Measurements from ENCODE around the gene GRM7. TPM values are rescaled to one million over a fixed set of nuclear protein-coding genes. Genes with fewer than 3 reads are reported as not detected.

The GRM7 gene
- total and polyA plus RNA-seq, 2 donors (not counting 1 experiment from before 2014, with no cell fraction given) = not detected

- H3K27me3 Mint-ChIP-seq = no peaks in the 10 kb centered on the region
- no peak overlapping the region for H3K4me3 Mint-ChIP-seq
- no peak overlapping the region for H3K4me3 ChIP-seq (ENCODE audit: control extremely low read depth in 1 of 5, extremely low read depth in 1 of 5, insufficient read depth in 1 of 5, low read depth in 2 of 5, low read length in 4 of 5)
- no peaks in the 10 kb centered on the region for H4K20me1 ChIP-seq (ENCODE audit: control insufficient read depth, insufficient read depth, low read length, poor library complexity, severe bottlenecking)
- no peaks in the 10 kb centered on the region for H3K4me1 Mint-ChIP-seq
- no peak overlapping the region for H3K9ac ChIP-seq (ENCODE audit: low read length)
- no peak for DNase-seq
- H3K79me2 ChIP-seq (ENCODE audit: control insufficient read depth, insufficient read depth, low read length) = no peaks in the 10 kb centered on the region
- 79% methylated on average over 2 of the region's 4 CpGs for WGBS (ENCODE audit: insufficient coverage)
- H3K27ac Mint-ChIP-seq = no peak overlapping the region
- ChIA-PET CTCF (interaction anchor here (0.7 kb wide), 2 partner anchors 16 to 584 kb away, joined by 3 read pairs; no protein-coding TSS in a partner anchor), POLR2A (no interaction called here)
- no peak overlapping the region for H3K27ac ChIP-seq (ENCODE audit: low read length in 2 of 2)
- H2AFZ ChIP-seq (ENCODE audit: insufficient read depth, low read depth, low read length, poor library complexity, severe bottlenecking) = no peak overlapping the region
- intact Hi-C loops (cut with micrococcal nuclease) = no loop called here
- no peaks in the 10 kb centered on the region for H3K27me3 ChIP-seq (replicated peaks in 1 of 4; ENCODE audit: control extremely low read depth in 1 of 4, control insufficient read depth in 3 of 4, insufficient read depth in 4 of 4, low read length in 3 of 4)
- TF ChIP-seq CTCF (IDR thresholded peaks at IDR 0.05) = no peak
- TF ChIP-seq EZH2 (IDR thresholded peaks at IDR 0.05; ENCODE audit: borderline replicate concordance, insufficient read depth, low read depth, low read length, poor library complexity, severe bottlenecking) = no peak
- H3K4me1 ChIP-seq (ENCODE audit: control insufficient read depth in 2 of 2, insufficient read depth in 2 of 2, low read length in 2 of 2) = no peaks in the 10 kb centered on the region
- ATAC-seq (ENCODE audit: low read depth) = no peak
- no peaks in the 10 kb centered on the region for H3K9me3 ChIP-seq (ENCODE audit: control extremely low read depth in 1 of 3, control insufficient read depth in 2 of 3, insufficient read depth in 1 of 3, low read length in 2 of 3)
- H3K4me2 ChIP-seq (replicated peaks; ENCODE audit: low read depth, low read length, poor library complexity, severe bottlenecking) = no peak overlapping the region
- peaks cover 1% of the 10 kb centered on the region for H3K9me3 Mint-ChIP-seq (ENCODE audit: insufficient read depth)
- H3K36me3 ChIP-seq (replicated peaks in 1 of 2; ENCODE audit: control extremely low read depth in 1 of 2, control insufficient read depth in 1 of 2, extremely low read depth in 1 of 2, insufficient read depth in 2 of 2, low read length in 1 of 2) = no peaks in the 10 kb centered on the region
These were observed 549.9 kb downstream of the GRM7 start for GRCh38 chr3:7410782-7411181.

- DNase-seq (no peak), ATAC-seq (ENCODE audit: low read depth) (no peak)
- no peak overlapping the region for H3K4me3 Mint-ChIP-seq
- H3K9me3 ChIP-seq (ENCODE audit: control extremely low read depth in 1 of 3, control insufficient read depth in 2 of 3, insufficient read depth in 1 of 3, low read length in 2 of 3) = no peaks in the 10 kb centered on the region
- H3K4me1 ChIP-seq (ENCODE audit: control insufficient read depth in 2 of 2, insufficient read depth in 2 of 2, low read length in 2 of 2) = no peaks in the 10 kb centered on the region
- POLR2A ChIA-PET = no interaction called here
- H3K4me1 Mint-ChIP-seq = no peaks in the 10 kb centered on the region
- intact Hi-C loops (cut with micrococcal nuclease) = no loop called here
- H3K27ac Mint-ChIP-seq = no peak overlapping the region
- H3K27me3 Mint-ChIP-seq = no peaks in the 10 kb centered on the region
- H3K4me2 ChIP-seq (replicated peaks; ENCODE audit: low read depth, low read length, poor library complexity, severe bottlenecking) = no peak overlapping the region
- TF ChIP-seq EZH2 (IDR thresholded peaks at IDR 0.05; ENCODE audit: borderline replicate concordance, insufficient read depth, low read depth, low read length, poor library complexity, severe bottlenecking) (no peak), CTCF (IDR thresholded peaks at IDR 0.05) (no peak)
- H3K36me3 ChIP-seq (replicated peaks in 1 of 2; ENCODE audit: control extremely low read depth in 1 of 2, control insufficient read depth in 1 of 2, extremely low read depth in 1 of 2, insufficient read depth in 2 of 2, low read length in 1 of 2) = no peaks in the 10 kb centered on the region
- peaks cover 2% of the 10 kb centered on the region for H3K9me3 Mint-ChIP-seq (ENCODE audit: insufficient read depth)
- no peak overlapping the region for H3K27ac ChIP-seq (ENCODE audit: low read length in 2 of 2)
- no peaks in the 10 kb centered on the region for H3K27me3 ChIP-seq (replicated peaks in 1 of 4; ENCODE audit: control extremely low read depth in 1 of 4, control insufficient read depth in 3 of 4, insufficient read depth in 4 of 4, low read length in 3 of 4)
- no peak overlapping the region for H2AFZ ChIP-seq (ENCODE audit: insufficient read depth, low read depth, low read length, poor library complexity, severe bottlenecking)
- H4K20me1 ChIP-seq (ENCODE audit: control insufficient read depth, insufficient read depth, low read length, poor library complexity, severe bottlenecking) = no peaks in the 10 kb centered on the region
- H3K4me3 ChIP-seq (ENCODE audit: control extremely low read depth in 1 of 5, extremely low read depth in 1 of 5, insufficient read depth in 1 of 5, low read depth in 2 of 5, low read length in 4 of 5) = no peak overlapping the region
- H3K9ac ChIP-seq (ENCODE audit: low read length) = no peak overlapping the region
- CTCF ChIA-PET = interaction anchor here (0.7 kb wide), 1 partner anchor 938 kb away, joined by 5 read pairs; no protein-coding TSS in a partner anchor
- WGBS (ENCODE audit: insufficient coverage) = no CpG with 5 or more reads among the region's 1 CpG
- H3K79me2 ChIP-seq (ENCODE audit: control insufficient read depth, insufficient read depth, low read length) = no peaks in the 10 kb centered on the region
These were observed 560.1 kb downstream of the GRM7 start for GRCh38 chr3:7421065-7421464.
